ENCODE data around the gene SLC48A1. TPM values are rescaled to one million over a fixed set of nuclear protein-coding genes. Genes with fewer than 3 reads are reported as not detected.

SLC48A1 gene
- total RNA-seq = 8.0 and 10.1 TPM in 2 replicates

GRCh38 chr12:47773062-47773857 lies at the start of gene SLC48A1:
TSS of gene SLC48A1 (plus strand) at chr12:47773238. CDS start at chr12:47773305, 67 bp downstream.

GRCh38 chr12:47725091-47725772 lies 47.8 kb upstream of the SLC48A1 start, which contains the start of gene ENDOU:
TSS of gene ENDOU (minus strand) at chr12:47725490. CDS start at chr12:47725413, 77 bp downstream.

GRCh38 chr12:47758834-47759690 lies 14.0 kb upstream of the SLC48A1 start, which contains the start of gene RAPGEF3:
TSS of gene RAPGEF3 (minus strand) at chr12:47758880. CDS start at chr12:47758556, 324 bp downstream.

GRCh38 chr12:47819896-47820630 lies 47.0 kb downstream of the SLC48A1 start, which contains the start of gene HDAC7:
TSS of gene HDAC7 (minus strand) at chr12:47819903. CDS start at chr12:47819785, 118 bp downstream.

Other genes with a start within 250 kb of the SLC48A1 start
- gene RPAP3, start 67.2 kb upstream of the SLC48A1 start, total RNA-seq = 7.5 and 12.1 TPM in 2 replicates
- under 0.01 and 0.11 TPM in 2 replicates for gene ENDOU, start 47.7 kb upstream of the SLC48A1 start, total RNA-seq
- gene RAPGEF3, start 14.4 kb upstream of the SLC48A1 start, total RNA-seq = 8.3 and 11.0 TPM in 2 replicates
- gene HDAC7, start 46.7 kb downstream of the SLC48A1 start, total RNA-seq = 28.4 and 30.4 TPM in 2 replicates
- gene VDR, start 131.8 kb downstream of the SLC48A1 start, total RNA-seq = under 0.01 and 0.11 TPM in 2 replicates
- gene TMEM106C, start 190.4 kb downstream of the SLC48A1 start, total RNA-seq = 33.8 and 36.4 TPM in 2 replicates
- gene COL2A1, start 231.2 kb downstream of the SLC48A1 start, total RNA-seq = not detected in 2 replicates

Measured in dermis lymphatic vessel endothelial cell (primary cell).